GM10847 (cell line): ENCODE data around the gene SERPINB2.

Source experiments
- POLR2A ChIP-seq: IDR thresholded peaks from 2 replicates; pipeline ENCODE4 v1.6.1; 2011; ENCODE audit not compliant: insufficient read length; ENCODE audit errors: extremely low read depth

Gene SERPINB2

GRCh38 chr18:63887424-63887823, at the start of gene SERPINB2:
SERPINB2 (plus strand) TSS chr18:63887705; CDS start chr18:63891445, 3,740 bp downstream.
- TF ChIP-seq POLR2A, result no peak

DNA sequence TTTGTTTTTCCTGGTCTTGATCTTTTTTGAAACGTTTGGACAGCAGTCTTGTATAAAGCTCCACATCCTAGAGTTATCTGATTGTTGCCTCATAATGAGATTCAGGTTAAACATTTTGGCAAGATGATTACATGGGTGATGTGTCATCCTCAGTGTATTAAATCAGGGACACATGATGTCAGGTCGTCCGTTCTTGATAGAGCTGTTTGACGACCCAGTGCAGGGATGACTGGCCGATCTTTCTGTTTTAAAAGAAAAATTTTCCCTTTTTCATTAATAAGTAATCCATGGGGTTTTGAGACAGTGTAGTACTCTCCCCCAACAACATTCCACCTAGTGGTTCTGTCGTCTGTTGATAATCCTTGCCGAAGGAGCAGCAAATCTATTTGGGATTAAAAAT, 44.5 kb upstream of the SERPINB2 start:
- TF ChIP-seq POLR2A, result no peak

- no peak for TF ChIP-seq POLR2A
Observed at GRCh38 chr18:63844254-63844653, 43.3 kb upstream of the SERPINB2 start.

GRCh38 chr18:63848159-63848558, 39.3 kb upstream of the SERPINB2 start:
- TF ChIP-seq POLR2A, result no peak

GRCh38 chr18:63850020-63850419, 37.5 kb upstream of the SERPINB2 start:
- no peak for TF ChIP-seq POLR2A

GRCh38 chr18:63850636-63851035, 36.9 kb upstream of the SERPINB2 start:
- TF ChIP-seq POLR2A, result no peak

DNA sequence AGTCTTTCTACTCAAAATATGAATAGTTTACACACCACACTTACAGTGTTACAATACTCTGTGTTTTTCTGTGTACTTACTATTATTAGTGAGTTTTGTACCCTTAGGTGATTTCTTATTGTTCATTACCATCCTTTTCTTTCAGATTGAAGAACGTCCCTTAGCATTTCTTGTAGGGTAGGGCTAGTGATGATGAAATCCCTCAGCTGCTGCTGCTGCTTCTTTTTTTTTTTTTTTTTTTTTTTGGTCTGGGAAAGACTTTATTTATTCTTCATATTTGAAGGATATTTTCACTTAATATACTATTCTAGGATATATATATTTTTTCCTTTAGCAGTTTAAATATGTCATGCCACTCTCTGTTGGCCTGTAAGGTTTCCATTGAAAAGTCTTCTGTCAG, 29.0 kb upstream of the SERPINB2 start:
- TF ChIP-seq POLR2A, result no peak

- no peak for TF ChIP-seq POLR2A
Observed at GRCh38 chr18:63859781-63860475, 27.6 kb upstream of the SERPINB2 start.

- TF ChIP-seq POLR2A, result no peak
Observed at GRCh38 chr18:63860531-63860930, 27.0 kb upstream of the SERPINB2 start.

DNA sequence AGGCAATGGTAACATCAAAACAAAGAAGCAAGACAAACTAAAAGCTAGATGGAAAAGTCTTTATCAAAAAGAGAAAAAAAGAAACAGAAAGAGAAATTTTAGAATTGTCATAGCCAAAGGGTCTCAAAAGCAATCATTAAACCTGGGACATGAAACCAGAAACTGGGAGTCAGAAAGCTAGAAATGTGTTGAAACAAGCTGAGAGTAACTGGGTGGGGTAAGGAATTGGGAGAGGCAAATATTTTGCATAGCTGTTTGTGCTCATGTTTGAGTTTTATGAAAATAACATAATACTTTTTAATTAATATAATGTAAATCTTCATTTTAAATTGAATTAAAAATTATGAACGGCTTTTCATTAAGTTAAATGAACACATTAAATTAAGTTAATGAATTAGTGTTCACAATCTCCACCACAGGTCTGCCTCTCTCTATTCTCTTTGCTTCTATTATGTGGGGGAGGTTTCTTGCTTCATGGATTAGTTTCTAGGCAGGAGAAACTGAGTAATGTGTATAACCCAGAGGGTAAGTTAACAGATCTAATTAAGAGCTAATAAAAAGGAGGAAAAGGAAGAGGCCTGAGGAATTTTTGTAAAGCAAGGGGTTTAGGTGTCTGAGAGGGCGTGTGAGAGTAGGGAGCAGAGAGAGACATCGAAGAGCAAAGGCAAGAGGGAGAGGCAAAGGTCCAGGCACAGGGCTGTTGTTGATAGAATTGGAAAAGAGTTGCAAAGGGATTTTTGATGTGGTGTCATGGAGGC, 20.0 kb upstream of the SERPINB2 start:
- TF ChIP-seq POLR2A, result no peak

DNA sequence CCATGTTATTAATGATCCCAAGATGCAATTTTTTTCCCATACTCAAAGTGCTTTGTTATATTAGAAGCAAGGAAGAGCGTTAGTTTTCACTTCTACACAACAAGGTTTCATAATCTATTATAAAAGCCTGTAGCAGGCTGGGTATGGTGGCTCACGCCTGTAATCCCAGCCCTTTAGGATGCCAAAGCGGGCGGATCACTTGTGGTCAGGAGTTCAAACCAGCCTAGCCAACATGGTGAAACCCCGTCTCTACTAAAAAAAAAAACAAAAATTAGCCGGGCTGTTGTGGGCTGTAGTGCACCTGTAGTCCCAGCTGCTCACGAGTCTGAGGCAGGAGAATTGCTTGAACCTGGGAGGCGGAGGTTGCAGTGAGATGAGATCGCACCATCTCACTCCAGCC, 19.0 kb upstream of the SERPINB2 start:
- no peak for TF ChIP-seq POLR2A

DNA sequence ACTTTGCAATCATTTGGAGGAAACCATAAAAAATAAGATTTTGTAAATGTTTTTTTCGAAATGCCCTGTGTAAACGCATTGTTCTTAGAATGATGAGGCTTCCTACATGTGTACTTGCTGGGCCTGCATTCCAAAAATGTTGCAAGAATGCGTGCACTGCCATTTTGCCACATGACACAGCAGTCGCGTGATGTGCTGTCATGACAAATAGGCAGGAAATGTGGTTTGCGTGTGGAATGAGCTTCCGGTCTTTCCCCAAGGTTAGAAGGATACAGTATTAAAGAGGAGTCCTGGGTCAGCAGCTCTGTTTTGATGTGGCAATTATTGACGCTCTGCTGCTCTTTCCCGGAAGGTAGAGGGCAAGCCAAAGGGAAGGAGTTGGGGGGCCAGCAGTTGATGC, 18.1 kb upstream of the SERPINB2 start:
- TF ChIP-seq POLR2A, result no peak

DNA sequence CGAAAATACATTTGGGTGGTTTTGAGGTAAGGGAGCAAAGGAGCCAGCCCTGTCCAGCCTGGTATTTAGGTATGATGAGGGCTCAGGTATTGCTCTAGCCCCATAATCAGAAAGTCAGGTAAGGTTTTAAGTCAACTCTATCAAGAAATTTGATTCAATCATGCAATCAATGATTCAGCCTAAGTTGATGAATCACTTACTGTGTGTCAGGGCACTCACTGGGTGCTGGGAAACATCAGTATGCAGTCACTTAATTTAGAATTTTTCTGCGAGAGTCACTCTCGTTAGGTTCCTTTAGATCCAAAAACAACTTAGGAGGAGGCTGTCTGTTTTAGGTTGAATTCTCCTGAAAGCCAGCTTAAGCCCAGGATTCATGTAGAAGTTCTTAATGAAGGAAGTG, 17.7 kb upstream of the SERPINB2 start:
- no peak for TF ChIP-seq POLR2A

GRCh38 chr18:63871836-63872235, 15.7 kb upstream of the SERPINB2 start:
- no peak for TF ChIP-seq POLR2A

DNA sequence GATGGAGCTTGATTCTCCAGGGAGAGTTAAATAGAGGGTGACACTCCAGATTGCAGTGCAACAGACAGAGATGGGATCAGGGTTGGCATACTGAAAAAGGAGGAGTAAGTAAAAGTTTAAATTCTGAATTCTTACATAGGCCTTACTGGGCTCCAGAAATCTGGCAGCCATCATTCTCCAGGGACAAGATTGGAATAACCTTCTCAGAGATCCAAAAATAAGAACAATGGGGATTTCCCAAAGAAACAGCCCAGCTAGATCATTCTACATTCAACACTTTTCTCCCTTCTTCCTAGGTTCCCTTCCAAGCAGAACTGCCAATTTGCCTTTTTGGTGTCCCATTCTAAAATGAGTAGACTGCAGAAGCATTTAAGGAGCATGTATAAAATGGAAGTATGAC, 14.9 kb upstream of the SERPINB2 start:
- TF ChIP-seq POLR2A, result no peak

- TF ChIP-seq POLR2A, result no peak
Observed at GRCh38 chr18:63878343-63878742, 9.2 kb upstream of the SERPINB2 start.

DNA sequence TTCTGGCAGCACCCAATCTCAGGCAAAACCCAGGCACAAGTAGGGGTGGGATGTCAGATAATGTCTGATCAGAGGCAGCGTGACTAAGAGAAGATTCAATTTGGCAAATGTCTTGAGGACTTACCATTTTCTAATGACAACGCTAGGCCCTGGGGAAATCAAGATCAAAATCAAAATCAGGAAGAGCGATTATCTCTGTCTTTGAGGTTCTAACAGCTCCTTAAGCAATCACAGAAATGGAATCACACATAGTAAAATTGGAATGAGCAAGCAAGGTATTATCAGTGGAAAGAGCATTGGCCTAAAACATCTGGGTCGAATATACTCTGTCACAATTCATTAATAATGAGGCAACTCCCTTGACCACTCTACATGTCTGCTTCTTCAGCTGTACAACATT, 8.6 kb upstream of the SERPINB2 start:
- no peak for TF ChIP-seq POLR2A
